MCF 10A (cell line): Measurements from ENCODE around the gene FOXO4. TPM values are rescaled to one million over a fixed set of nuclear protein-coding genes. Genes with fewer than 3 reads are reported as not detected.

Experiments used
- BruUV-seq: library from RNA; stranded (reverse); fragments of 400-500 nt; replicated peaks from 2 replicates; lab custom pipeline; 2021; lab: Mats Ljungman, UMichigan
- CTCF ChIA-PET: fragments of 300-600 bp; sonication (Branson Sonifier 250); formaldehyde crosslinking; extraction: SDS; loops from one replicate; lab custom pipeline; 2021; ENCODE audit warnings: antibody characterized with exemption, inconsistent platforms; lab: Yijun Ruan, JAX
- POLR2A ChIA-PET: fragments of 300-600, 350-650 bp; sonication (Branson Sonifier 250); formaldehyde crosslinking; extraction: SDS; loops from one replicate; lab custom pipeline; 2020; ENCODE audit warnings: antibody characterized with exemption, inconsistent platforms; lab: Yijun Ruan, JAX
- DNase-seq: peaks from one replicate; pipeline ENCODE4 v3.0.0-alpha.2; 2018; ENCODE audit not compliant: unreplicated experiment
- H3K27ac Mint-ChIP-seq: one replicate; pipeline ENCODE4 v1.8.0; 2022; ENCODE audit warnings: mild to moderate bottlenecking, low read depth, mixed read lengths; ENCODE audit not compliant: unreplicated experiment
- H3K27me3 Mint-ChIP-seq: one replicate; pipeline ENCODE4 v1.8.0; 2022; ENCODE audit warnings: mixed read lengths; ENCODE audit not compliant: insufficient read depth, unreplicated experiment
- H3K36me3 Mint-ChIP-seq: one replicate; pipeline ENCODE4 v1.8.0; 2022; ENCODE audit warnings: mild to moderate bottlenecking, moderate library complexity, mixed read lengths; ENCODE audit not compliant: insufficient read depth, unreplicated experiment
- H3K4me1 Mint-ChIP-seq: one replicate; pipeline ENCODE4 v1.8.0; 2022; ENCODE audit warnings: mixed read lengths; ENCODE audit not compliant: insufficient read depth, unreplicated experiment
- H3K4me3 Mint-ChIP-seq: one replicate; pipeline ENCODE4 v1.8.0; 2022; ENCODE audit warnings: mild to moderate bottlenecking, moderate library complexity, mixed read lengths; ENCODE audit not compliant: unreplicated experiment
- H3K9me3 Mint-ChIP-seq: one replicate; pipeline ENCODE4 v1.8.0; 2022; ENCODE audit warnings: mixed read lengths; ENCODE audit not compliant: unreplicated experiment
- CTCF ChIP-seq: fragments of 200-600 bp; IDR thresholded peaks from one replicate; pipeline ENCODE4 v1.8.0; 2022; ENCODE audit warnings: antibody characterized with exemption, mild to moderate bottlenecking; ENCODE audit not compliant: unreplicated experiment
- intact Hi-C: fragments of 100-400 bp; cut with micrococcal nuclease; formaldehyde crosslinking; loops from 2 replicates; pipeline ENCODE4 v1.14.1; 2022
- total RNA-seq: library from RNA; stranded (reverse); gene quantifications from 2 replicates; pipeline ENCODE4 v1.2.3, GENCODE V29; 2022

FOXO4 gene
- total RNA-seq, 1 experiment from 2014 or later = 6.4 TPM

- Mint-ChIP-seq H3K4me1 (no peaks in the 10 kb centered on the region), H3K27me3 (peaks cover 40% of the 10 kb centered on the region), H3K36me3 (no peaks in the 10 kb centered on the region), H3K27ac (no peak overlapping the region), H3K4me3 (no peak overlapping the region), H3K9me3 (no peaks in the 10 kb centered on the region)
- TF ChIP-seq CTCF = no peak
- no TSS peak for BruUV-seq
- DNase-seq = no peak
- intact Hi-C loops = no loop called here
- POLR2A ChIA-PET = no interaction called here
- CTCF ChIA-PET = interaction anchor here (0.5 to 0.7 kb wide), 3 partner anchors 22 to 268 kb away, joined by 3 to 4 read pairs (median 4); no protein-coding TSS in a partner anchor
Observed at GRCh38 chrX:71105628-71106027, 10.0 kb downstream of the FOXO4 start.

DNA sequence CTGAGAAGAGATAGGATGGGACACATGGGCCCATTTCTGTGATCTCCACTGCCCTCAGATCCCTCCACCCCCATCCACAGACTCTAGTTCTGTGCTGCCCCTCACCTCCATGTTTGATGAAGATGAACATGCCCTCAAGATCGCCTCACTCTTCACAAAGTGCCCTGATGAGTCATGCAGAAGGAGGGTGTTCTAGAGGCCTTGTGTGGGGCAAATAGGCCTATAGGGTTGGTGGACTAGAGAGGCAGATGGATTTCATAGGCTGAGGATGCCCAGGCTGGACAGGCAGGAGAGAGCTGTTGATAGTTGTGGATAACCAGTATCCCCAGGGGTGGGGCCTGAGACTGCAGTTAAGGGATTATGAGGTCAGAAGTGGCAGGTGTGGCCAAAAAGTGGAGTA, 10.8 kb downstream of the FOXO4 start, which contains the start of gene CXorf65:
TSS of gene CXorf65 (minus strand) at position 314 of the 400 bp plus-strand sequence. CDS start at position 130, 184 bp downstream.
- Mint-ChIP-seq H3K4me3 (no peak within 1 kb of the TSS), H3K27ac (no peak within 1 kb of the TSS), H3K36me3 (no peaks in the 10 kb centered on the region), H3K27me3 (peaks cover 40% of the 10 kb centered on the region), H3K9me3 (no peaks in the 10 kb centered on the region), H3K4me1 (no peaks in the 10 kb centered on the region)
- no peak for DNase-seq
- POLR2A ChIA-PET = no interaction called here
- BruUV-seq = no TSS peak
- intact Hi-C loops = no loop called here
- TF ChIP-seq CTCF = no peak
- CTCF ChIA-PET = interaction anchor here (0.5 kb wide), 1 partner anchor 23 kb away, joined by 4 read pairs; no protein-coding TSS in a partner anchor

DNA sequence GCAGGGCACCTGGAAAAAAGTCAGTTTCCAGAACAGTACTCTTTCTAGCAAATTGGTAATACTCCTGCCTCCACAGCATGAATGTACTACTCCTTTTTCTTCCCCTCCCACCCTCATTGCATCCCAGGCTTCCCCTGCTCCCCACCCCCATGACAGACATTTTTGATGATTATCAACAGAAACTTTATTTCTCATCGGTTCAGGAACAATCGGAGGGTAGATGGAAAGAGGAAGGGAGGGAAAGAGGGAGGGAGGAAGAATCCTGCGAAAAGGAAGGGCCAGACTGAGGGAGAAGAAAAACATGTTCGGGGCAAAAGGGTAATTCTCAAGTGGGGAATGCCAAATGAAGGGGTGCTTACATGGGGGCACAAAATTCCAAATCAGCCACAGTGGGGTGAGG, 11.6 kb downstream of the FOXO4 start:
- intact Hi-C loops = no loop called here
- POLR2A ChIA-PET = no interaction called here
- H3K4me1 Mint-ChIP-seq = no peaks in the 10 kb centered on the region
- no peak for TF ChIP-seq CTCF
- no peak for DNase-seq
- no peaks in the 10 kb centered on the region for H3K9me3 Mint-ChIP-seq
- H3K36me3 Mint-ChIP-seq = no peaks in the 10 kb centered on the region
- H3K4me3 Mint-ChIP-seq = no peak overlapping the region
- BruUV-seq = no TSS peak
- peaks cover 44% of the 10 kb centered on the region for H3K27me3 Mint-ChIP-seq
- CTCF ChIA-PET = no interaction called here
- H3K27ac Mint-ChIP-seq = no peak overlapping the region

- no peak for DNase-seq
- POLR2A ChIA-PET = interaction anchor here (0.5 kb wide), 1 partner anchor 225 kb away, joined by 3 read pairs; no protein-coding TSS in a partner anchor
- Mint-ChIP-seq H3K4me1 (no peaks in the 10 kb centered on the region), H3K27me3 (peaks cover 50% of the 10 kb centered on the region), H3K27ac (no peak overlapping the region), H3K36me3 (no peaks in the 10 kb centered on the region), H3K4me3 (no peak overlapping the region), H3K9me3 (no peaks in the 10 kb centered on the region)
- intact Hi-C loops = no loop called here
- no peak for TF ChIP-seq CTCF
- CTCF ChIA-PET = interaction anchor here (0.7 kb wide), 1 partner anchor 153 kb away, joined by 4 read pairs; no protein-coding TSS in a partner anchor
- BruUV-seq = no TSS peak
Observed at GRCh38 chrX:71107762-71108360, 12.2 kb downstream of the FOXO4 start.
